ENCODE results near the gene TTF1.

The TTF1 gene

DNA sequence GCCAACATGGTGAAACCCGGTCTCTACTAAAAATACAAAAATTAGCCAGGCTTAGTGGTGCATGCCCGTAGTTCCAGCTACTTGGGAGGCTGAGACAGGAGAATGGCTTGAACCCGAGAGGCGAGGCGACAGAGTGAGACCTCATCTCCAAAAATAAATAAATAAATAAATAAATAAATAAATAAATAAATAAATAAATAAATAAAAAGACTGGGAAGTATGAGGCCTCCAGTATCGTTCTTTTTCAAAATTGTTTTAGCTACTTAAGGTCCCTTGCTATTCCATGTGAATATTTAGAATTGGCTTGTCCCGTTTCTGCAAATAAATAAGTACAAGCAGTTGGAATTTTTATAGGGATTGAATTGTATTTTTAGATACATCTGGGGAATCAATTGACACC, 48.9 kb downstream of the TTF1 start:
- H3K27ac ChIP-seq (replicated peaks) = no peak overlapping the region
- TF ChIP-seq, protein P1, sequence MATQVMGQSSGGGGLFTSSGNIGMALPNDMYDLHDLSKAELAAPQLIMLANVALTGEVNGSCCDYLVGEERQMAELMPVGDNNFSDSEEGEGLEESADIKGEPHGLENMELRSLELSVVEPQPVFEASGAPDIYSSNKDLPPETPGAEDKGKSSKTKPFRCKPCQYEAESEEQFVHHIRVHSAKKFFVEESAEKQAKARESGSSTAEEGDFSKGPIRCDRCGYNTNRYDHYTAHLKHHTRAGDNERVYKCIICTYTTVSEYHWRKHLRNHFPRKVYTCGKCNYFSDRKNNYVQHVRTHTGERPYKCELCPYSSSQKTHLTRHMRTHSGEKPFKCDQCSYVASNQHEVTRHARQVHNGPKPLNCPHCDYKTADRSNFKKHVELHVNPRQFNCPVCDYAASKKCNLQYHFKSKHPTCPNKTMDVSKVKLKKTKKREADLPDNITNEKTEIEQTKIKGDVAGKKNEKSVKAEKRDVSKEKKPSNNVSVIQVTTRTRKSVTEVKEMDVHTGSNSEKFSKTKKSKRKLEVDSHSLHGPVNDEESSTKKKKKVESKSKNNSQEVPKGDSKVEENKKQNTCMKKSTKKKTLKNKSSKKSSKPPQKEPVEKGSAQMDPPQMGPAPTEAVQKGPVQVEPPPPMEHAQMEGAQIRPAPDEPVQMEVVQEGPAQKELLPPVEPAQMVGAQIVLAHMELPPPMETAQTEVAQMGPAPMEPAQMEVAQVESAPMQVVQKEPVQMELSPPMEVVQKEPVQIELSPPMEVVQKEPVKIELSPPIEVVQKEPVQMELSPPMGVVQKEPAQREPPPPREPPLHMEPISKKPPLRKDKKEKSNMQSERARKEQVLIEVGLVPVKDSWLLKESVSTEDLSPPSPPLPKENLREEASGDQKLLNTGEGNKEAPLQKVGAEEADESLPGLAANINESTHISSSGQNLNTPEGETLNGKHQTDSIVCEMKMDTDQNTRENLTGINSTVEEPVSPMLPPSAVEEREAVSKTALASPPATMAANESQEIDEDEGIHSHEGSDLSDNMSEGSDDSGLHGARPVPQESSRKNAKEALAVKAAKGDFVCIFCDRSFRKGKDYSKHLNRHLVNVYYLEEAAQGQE (IDR thresholded peaks at IDR 0.05; ENCODE audit: insufficient replicate concordance, low read depth) = no peak
- TF ChIP-seq POLR2AphosphoS5 (IDR thresholded peaks at IDR 0.05; ENCODE audit: low read depth) (no peak), GABPA (IDR thresholded peaks at IDR 0.05; ENCODE audit: low read depth) (no peak), SPI1 (IDR thresholded peaks at IDR 0.05; ENCODE audit: borderline replicate concordance, low read depth) (no peak)
- TF ChIP-seq, protein P2, sequence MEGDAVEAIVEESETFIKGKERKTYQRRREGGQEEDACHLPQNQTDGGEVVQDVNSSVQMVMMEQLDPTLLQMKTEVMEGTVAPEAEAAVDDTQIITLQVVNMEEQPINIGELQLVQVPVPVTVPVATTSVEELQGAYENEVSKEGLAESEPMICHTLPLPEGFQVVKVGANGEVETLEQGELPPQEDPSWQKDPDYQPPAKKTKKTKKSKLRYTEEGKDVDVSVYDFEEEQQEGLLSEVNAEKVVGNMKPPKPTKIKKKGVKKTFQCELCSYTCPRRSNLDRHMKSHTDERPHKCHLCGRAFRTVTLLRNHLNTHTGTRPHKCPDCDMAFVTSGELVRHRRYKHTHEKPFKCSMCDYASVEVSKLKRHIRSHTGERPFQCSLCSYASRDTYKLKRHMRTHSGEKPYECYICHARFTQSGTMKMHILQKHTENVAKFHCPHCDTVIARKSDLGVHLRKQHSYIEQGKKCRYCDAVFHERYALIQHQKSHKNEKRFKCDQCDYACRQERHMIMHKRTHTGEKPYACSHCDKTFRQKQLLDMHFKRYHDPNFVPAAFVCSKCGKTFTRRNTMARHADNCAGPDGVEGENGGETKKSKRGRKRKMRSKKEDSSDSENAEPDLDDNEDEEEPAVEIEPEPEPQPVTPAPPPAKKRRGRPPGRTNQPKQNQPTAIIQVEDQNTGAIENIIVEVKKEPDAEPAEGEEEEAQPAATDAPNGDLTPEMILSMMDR (IDR thresholded peaks at IDR 0.05; ENCODE audit: insufficient read depth, low read length) = no peak
- no peaks in the 10 kb centered on the region for H3K27me3 ChIP-seq (ENCODE audit: insufficient read depth, poor library complexity, severe bottlenecking)
- no peak overlapping the region for H3K4me3 ChIP-seq (replicated peaks; ENCODE audit: insufficient read depth, low read length)
- no peak for DNase-seq (ENCODE audit: low read depth in 1 of 2, low spot score in 1 of 2)

DNA sequence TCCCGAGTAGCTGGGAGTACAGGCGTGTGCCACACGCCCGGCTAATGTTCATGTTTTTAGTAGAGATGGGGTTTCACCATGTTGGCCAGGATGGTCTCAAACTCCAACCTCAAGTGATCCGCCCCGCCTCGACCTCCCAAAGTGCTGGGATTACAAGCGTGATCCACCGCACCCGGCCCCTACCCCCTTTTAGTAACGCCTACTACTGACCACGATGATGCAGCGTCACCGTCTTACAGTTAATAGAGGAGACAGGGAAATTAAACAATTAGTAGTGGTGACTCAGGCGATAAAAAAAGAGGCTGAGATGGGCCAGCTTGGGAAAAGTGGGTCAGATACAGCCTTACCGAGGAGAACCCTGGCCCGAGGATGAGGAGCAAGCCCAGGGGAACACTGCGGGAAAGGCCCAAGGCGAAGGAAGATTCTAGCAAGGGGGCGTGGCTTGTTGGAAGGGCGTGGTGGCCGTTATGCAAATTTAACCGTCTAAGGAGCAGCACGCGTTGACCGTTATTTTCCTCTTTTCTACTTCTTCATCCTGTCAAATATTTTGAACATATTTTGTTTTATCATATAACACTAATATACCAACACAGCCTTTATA, 50.2 kb downstream of the TTF1 start:
- no peak for DNase-seq (ENCODE audit: low read depth in 1 of 2, low spot score in 1 of 2)
- no peak for TF ChIP-seq POLR2AphosphoS5 (IDR thresholded peaks at IDR 0.05; ENCODE audit: low read depth)
- TF ChIP-seq GABPA (IDR thresholded peaks at IDR 0.05; ENCODE audit: low read depth) = no peak
- TF ChIP-seq, protein P2 (IDR thresholded peaks at IDR 0.05; ENCODE audit: insufficient read depth, low read length) = no peak
- TF ChIP-seq SPI1 (IDR thresholded peaks at IDR 0.05; ENCODE audit: borderline replicate concordance, low read depth) = no peak
- TF ChIP-seq, protein P1 (IDR thresholded peaks at IDR 0.05; ENCODE audit: insufficient replicate concordance, low read depth) = no peak
- Histone ChIP-seq H3K4me3 (replicated peaks; ENCODE audit: insufficient read depth, low read length) (no peak overlapping the region), H3K27me3 (ENCODE audit: insufficient read depth, poor library complexity, severe bottlenecking) (no peaks in the 10 kb centered on the region), H3K27ac (replicated peaks) (no peak overlapping the region)

DNA sequence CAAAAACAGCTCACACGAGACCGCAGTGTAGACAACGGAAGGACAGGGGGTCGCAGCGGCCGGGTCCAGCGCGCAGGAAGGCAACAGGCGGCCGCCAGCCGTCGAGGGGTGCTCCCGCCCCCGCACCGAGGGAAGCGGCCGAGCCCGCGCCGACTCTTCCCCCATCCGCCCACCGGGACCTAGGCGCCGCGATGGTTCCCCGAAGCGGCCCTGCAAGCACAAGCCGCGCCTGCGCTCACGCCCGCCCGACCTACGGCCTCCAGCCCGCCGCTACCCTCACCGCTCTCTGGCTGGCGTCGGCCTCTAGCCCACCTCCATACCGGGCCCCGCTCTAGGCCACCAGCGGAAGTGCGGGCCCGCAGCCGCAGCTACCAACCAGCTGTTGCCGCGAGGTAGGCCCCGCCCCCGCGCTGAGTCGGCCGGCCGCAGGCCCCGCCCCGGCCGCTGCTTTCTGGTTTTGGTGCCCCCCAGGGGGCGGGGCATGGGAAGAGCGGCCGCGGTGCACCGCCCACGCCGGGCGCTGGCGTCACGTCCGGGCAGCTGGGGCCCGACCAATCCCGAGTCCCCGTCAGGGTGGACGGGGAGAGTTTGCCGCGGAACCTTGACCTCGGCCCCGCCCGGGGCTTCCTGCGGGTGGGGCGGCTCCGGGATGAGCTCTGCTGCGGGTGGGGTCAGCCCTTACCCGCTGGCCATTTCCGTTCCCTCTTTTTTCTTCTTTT, 51.8 kb downstream of the TTF1 start, which contains the start of gene SETX:
Gene SETX (minus strand): TSS at position 350 of the 719 bp plus-strand sequence. CDS start 5,558 bp downstream, outside the sequence.
- Histone ChIP-seq H3K4me3 (replicated peaks; ENCODE audit: insufficient read depth, low read length) (peak within 1 kb of the TSS; percentile 87), H3K27me3 (ENCODE audit: insufficient read depth, poor library complexity, severe bottlenecking) (no peaks in the 10 kb centered on the region), H3K27ac (replicated peaks) (peak within 1 kb of the TSS; percentile 90)
- TF ChIP-seq, protein P2 (IDR thresholded peaks at IDR 0.05; ENCODE audit: insufficient read depth, low read length) = no peak
- TF ChIP-seq SPI1 (IDR thresholded peaks at IDR 0.05; ENCODE audit: borderline replicate concordance, low read depth) (peak; percentile 64; the same call in 1 of the 2 replicates), GABPA (IDR thresholded peaks at IDR 0.05; ENCODE audit: low read depth) (peak; percentile 76), POLR2AphosphoS5 (IDR thresholded peaks at IDR 0.05; ENCODE audit: low read depth) (peak; percentile 75; the same call in 1 of the 2 replicates)
- TF ChIP-seq, protein P1 (IDR thresholded peaks at IDR 0.05; ENCODE audit: insufficient replicate concordance, low read depth) = peak; percentile 5
- DNase-seq (ENCODE audit: low read depth in 1 of 2, low spot score in 1 of 2) = peak; percentile 88 to 96

All from HL-60 (cell line).